Measurements from ENCODE around the gene HACD2. TPM values are rescaled to one million over a fixed set of nuclear protein-coding genes. Genes with fewer than 3 reads are reported as not detected.

The HACD2 gene
- total and polyA plus RNA-seq, 9 of the 15 experiments (the other 6 are each of a cell fraction or from before 2014, with no cell fraction given), result 1.3 to 10.5 (median 3.8) TPM

GRCh38 chr3:123540285-123540684 is 44.6 kb downstream of the HACD2 start:
- H3K27ac ChIP-seq (ENCODE audit: extremely low read depth, low read depth, low read length), result no peak overlapping the region
- H3K4me3 ChIP-seq, result no peak overlapping the region
- H3K79me2 ChIP-seq (ENCODE audit: control insufficient read depth, insufficient read depth, low read length), result no peaks in the 10 kb centered on the region
- WGBS (ENCODE audit: insufficient coverage, low coverage, missing lambda C conversion rate), result 22% methylated on average over 2 of the region's 2 CpGs
- H3K4me1 ChIP-seq (replicated peaks in 1 of 2; ENCODE audit: control insufficient read depth in 2 of 2, insufficient read depth in 2 of 2, low read length in 2 of 2), result no peaks in the 10 kb centered on the region
- no peak overlapping the region for H3K4me2 ChIP-seq (ENCODE audit: insufficient read depth, low read length)
- ChIA-PET CTCF (ENCODE audit: low intra/inter-chr PET ratio) (no interaction called here), POLR2A (no interaction called here)
- DNase-seq (ENCODE audit: extremely low read depth in 1 of 4, low spot score in 3 of 4) (no peak), ATAC-seq (no peak), FAIRE-seq (no peak)
- H2AFZ ChIP-seq (ENCODE audit: low read depth, low read length), result no peak overlapping the region
- no peaks in the 10 kb centered on the region for H3K27me3 ChIP-seq (ENCODE audit: control insufficient read depth in 2 of 2, insufficient read depth in 2 of 2, low read length in 2 of 2)
- in situ Hi-C loops (cut with MboI), result no loop called here
- no peaks in the 10 kb centered on the region for H3K9me1 ChIP-seq (ENCODE audit: control insufficient read depth, insufficient read depth, low read length)
- H4K20me1 ChIP-seq (replicated peaks; ENCODE audit: control insufficient read depth, insufficient read depth, low read length), result no peaks in the 10 kb centered on the region
- BruUV-seq (replicated peaks), result no TSS peak
- no peak overlapping the region for H3K9ac ChIP-seq (ENCODE audit: insufficient read depth in 1 of 2, low read depth in 2 of 2, low read length in 2 of 2)
- intact Hi-C loops (cut with micrococcal nuclease), result no loop called here
- H3K36me3 ChIP-seq (ENCODE audit: control insufficient read depth, insufficient read depth, low read length), result no peaks in the 10 kb centered on the region
- H3K9me3 ChIP-seq (replicated peaks; ENCODE audit: control insufficient read depth, insufficient read depth, low read depth, low read length), result no peaks in the 10 kb centered on the region
- TF ChIP-seq GABPA (tag; conservative IDR thresholded peaks at IDR 0.05; ENCODE audit: low read depth) (no peak), GABPB2 (CRISPR knock-in tag; conservative IDR thresholded peaks at IDR 0.05) (no peak), ZNF212 (CRISPR knock-in tag; IDR thresholded peaks at IDR 0.05) (no peak), REST (IDR thresholded peaks at IDR 0.05; ENCODE audit: borderline replicate concordance) (no peak), REST (CRISPR knock-in tag; IDR thresholded peaks at IDR 0.05; ENCODE audit: low read depth) (no peak), NR0B1 (IDR thresholded peaks at IDR 0.05; ENCODE audit: partially characterized antibody) (no peak), TSHZ1 (CRISPR knock-in tag; IDR thresholded peaks at IDR 0.05) (no peak), RBM39 (optimal IDR thresholded peaks at IDR 0.05; ENCODE audit: low read depth, low read length) (no peak), FOXJ2 (tag; IDR thresholded peaks at IDR 0.05) (no peak), CBX3 (IDR thresholded peaks at IDR 0.05; ENCODE audit: borderline replicate concordance in 1 of 2, low read length in 2 of 2) (no peak), ZNF57 (CRISPR knock-in tag; IDR thresholded peaks at IDR 0.05) (no peak)
